Measurements from ENCODE around the gene TNIP2. TPM values are rescaled to one million over a fixed set of nuclear protein-coding genes. Genes with fewer than 3 reads are reported as not detected.
"Not testable (repeated sequence)": the region's sequence is repeated elsewhere in the genome, so short reads cannot be mapped to it uniquely, and the experiment has no call there.

TNIP2 gene
- total RNA-seq, 1 experiment from 2014 or later, result 35.8 TPM

- no peak for TF ChIP-seq CTCF (IDR thresholded peaks at IDR 0.05; ENCODE audit: insufficient read depth in 1 of 2, low read depth in 1 of 2, low read length in 1 of 2, severe bottlenecking in 1 of 2, unreplicated experiment in 1 of 2)
- no peaks in the 10 kb centered on the region for H3K9me3 ChIP-seq
- no TSS peak for BruUV-seq (replicated peaks)
- H3K4me1 ChIP-seq, result no peaks in the 10 kb centered on the region
- CTCF ChIA-PET, result no interaction called here
- H3K36me3 Mint-ChIP-seq (ENCODE audit: insufficient read depth, unreplicated experiment), result peaks cover 49% of the 10 kb centered on the region
- no peak for DNase-seq
- H3K36me3 ChIP-seq (ENCODE audit: control insufficient read depth, insufficient read depth, low read length), result no peaks in the 10 kb centered on the region
- no peak overlapping the region for H3K4me3 Mint-ChIP-seq (ENCODE audit: unreplicated experiment)
- no peaks in the 10 kb centered on the region for H3K27me3 Mint-ChIP-seq (ENCODE audit: insufficient read depth, unreplicated experiment)
- intact Hi-C loops (cut with micrococcal nuclease; ENCODE audit: unreplicated experiment), result no loop called here
- H3K4me3 ChIP-seq (ENCODE audit: low read depth, low read length), result no peak overlapping the region
- H3K27ac Mint-ChIP-seq (ENCODE audit: unreplicated experiment), result no peak overlapping the region
- H3K27me3 ChIP-seq (replicated peaks; ENCODE audit: control insufficient read depth, insufficient read depth, low read length), result no peaks in the 10 kb centered on the region
- no peaks in the 10 kb centered on the region for H3K9me3 Mint-ChIP-seq (ENCODE audit: unreplicated experiment)
- no peaks in the 10 kb centered on the region for H3K4me1 Mint-ChIP-seq (ENCODE audit: low read depth, unreplicated experiment)
- POLR2A ChIA-PET, result no interaction called here
Observed at GRCh38 chr4:2729533-2729875, 26.6 kb downstream of the TNIP2 start.

GRCh38 chr4:2728806-2729532, 27.2 kb downstream of the TNIP2 start:
- POLR2A ChIA-PET, result no interaction called here
- intact Hi-C loops (cut with micrococcal nuclease; ENCODE audit: unreplicated experiment), result no loop called here
- DNase-seq, result no peak
- TF ChIP-seq CTCF (IDR thresholded peaks at IDR 0.05; ENCODE audit: insufficient read depth in 1 of 2, low read depth in 1 of 2, low read length in 1 of 2, severe bottlenecking in 1 of 2, unreplicated experiment in 1 of 2), result no peak
- Histone ChIP-seq H3K36me3 (ENCODE audit: control insufficient read depth, insufficient read depth, low read length) (no peaks in the 10 kb centered on the region), H3K9me3 (no peaks in the 10 kb centered on the region), H3K4me3 (ENCODE audit: low read depth, low read length) (no peak overlapping the region), H3K27me3 (replicated peaks; ENCODE audit: control insufficient read depth, insufficient read depth, low read length) (no peaks in the 10 kb centered on the region), H3K4me1 (no peaks in the 10 kb centered on the region)
- no peaks in the 10 kb centered on the region for H3K27me3 Mint-ChIP-seq (ENCODE audit: insufficient read depth, unreplicated experiment)
- no peaks in the 10 kb centered on the region for H3K9me3 Mint-ChIP-seq (ENCODE audit: unreplicated experiment)
- H3K4me1 Mint-ChIP-seq (ENCODE audit: low read depth, unreplicated experiment), result no peaks in the 10 kb centered on the region
- peaks cover 49% of the 10 kb centered on the region for H3K36me3 Mint-ChIP-seq (ENCODE audit: insufficient read depth, unreplicated experiment)
- no TSS peak for BruUV-seq (replicated peaks)
- H3K4me3 Mint-ChIP-seq (ENCODE audit: unreplicated experiment), result no peak overlapping the region
- CTCF ChIA-PET, result no interaction called here
- H3K27ac Mint-ChIP-seq (ENCODE audit: unreplicated experiment), result no peak overlapping the region

GRCh38 chr4:2728221-2728620, 27.9 kb downstream of the TNIP2 start:
- Mint-ChIP-seq H3K27me3 (ENCODE audit: insufficient read depth, unreplicated experiment) (no peaks in the 10 kb centered on the region), H3K4me3 (ENCODE audit: unreplicated experiment) (no peak overlapping the region), H3K4me1 (ENCODE audit: low read depth, unreplicated experiment) (no peaks in the 10 kb centered on the region), H3K36me3 (ENCODE audit: insufficient read depth, unreplicated experiment) (peaks cover 48% of the 10 kb centered on the region), H3K9me3 (ENCODE audit: unreplicated experiment) (no peaks in the 10 kb centered on the region), H3K27ac (ENCODE audit: unreplicated experiment) (no peak overlapping the region)
- ChIA-PET CTCF (no interaction called here), POLR2A (no interaction called here)
- intact Hi-C loops (cut with micrococcal nuclease; ENCODE audit: unreplicated experiment), result no loop called here
- TF ChIP-seq CTCF (IDR thresholded peaks at IDR 0.05; ENCODE audit: insufficient read depth in 1 of 2, low read depth in 1 of 2, low read length in 1 of 2, severe bottlenecking in 1 of 2, unreplicated experiment in 1 of 2), result no peak
- Histone ChIP-seq H3K36me3 (ENCODE audit: control insufficient read depth, insufficient read depth, low read length) (no peaks in the 10 kb centered on the region), H3K9me3 (no peaks in the 10 kb centered on the region), H3K4me1 (no peaks in the 10 kb centered on the region), H3K27me3 (replicated peaks; ENCODE audit: control insufficient read depth, insufficient read depth, low read length) (no peaks in the 10 kb centered on the region), H3K4me3 (ENCODE audit: low read depth, low read length) (no peak overlapping the region)
- BruUV-seq (replicated peaks), result no TSS peak
- DNase-seq, result no peak

GRCh38 chr4:2726881-2727280, 29.3 kb downstream of the TNIP2 start:
- intact Hi-C loops (cut with micrococcal nuclease; ENCODE audit: unreplicated experiment); H3K27ac Mint-ChIP-seq (ENCODE audit: unreplicated experiment); DNase-seq; H3K27me3 ChIP-seq (replicated peaks; ENCODE audit: control insufficient read depth, insufficient read depth, low read length); H3K4me3 Mint-ChIP-seq (ENCODE audit: unreplicated experiment); BruUV-seq (replicated peaks); CTCF ChIA-PET; H3K36me3 ChIP-seq (ENCODE audit: control insufficient read depth, insufficient read depth, low read length); H3K27me3 Mint-ChIP-seq (ENCODE audit: insufficient read depth, unreplicated experiment); H3K9me3 Mint-ChIP-seq (ENCODE audit: unreplicated experiment); H3K4me1 Mint-ChIP-seq (ENCODE audit: low read depth, unreplicated experiment); POLR2A ChIA-PET; H3K4me3 ChIP-seq (ENCODE audit: low read depth, low read length); H3K4me1 ChIP-seq; H3K9me3 ChIP-seq: not testable (repeated sequence)
- peaks cover 46% of the 10 kb centered on the region for H3K36me3 Mint-ChIP-seq (ENCODE audit: insufficient read depth, unreplicated experiment)
